Upper lobe of right lung (tissue), 1 donor: Measurements from ENCODE around the gene ZC3H13. TPM values are rescaled to one million over a fixed set of nuclear protein-coding genes. Genes with fewer than 3 reads are reported as not detected.
A peak's percentile ranks its signal among the peaks of the same experiment; 100 is the strongest.

Experiments
- ATAC-seq: fragments of 200-7000 bp; cut with Tn5 transposase; one replicate; pipeline ENCODE4 v1.9.1; 2020; ENCODE audit warnings: mild to moderate bottlenecking, moderate library complexity
- DNase-seq: peaks from one replicate; pipeline ENCODE4 v3.0.0-alpha.2; 2020
- H3K27ac ChIP-seq: fragments of 200-600 bp; one replicate; pipeline ENCODE4 v1.8.0; 2022
- H3K27me3 ChIP-seq: fragments of 200-600 bp; one replicate; pipeline ENCODE4 v1.8.0; 2022; ENCODE audit warnings: mild to moderate bottlenecking
- H3K36me3 ChIP-seq: fragments of 200-600 bp; one replicate; pipeline ENCODE4 v1.8.0; 2022
- H3K4me1 ChIP-seq: fragments of 200-600 bp; one replicate; pipeline ENCODE4 v1.8.0; 2022
- H3K4me3 ChIP-seq: fragments of 200-600 bp; one replicate; pipeline ENCODE4 v1.8.0; 2022; ENCODE audit warnings: mild to moderate bottlenecking
- H3K9me3 ChIP-seq: fragments of 200-600 bp; one replicate; pipeline ENCODE4 v1.8.0; 2022
- CTCF ChIP-seq: fragments of 200-600 bp; IDR thresholded peaks from one replicate; pipeline ENCODE4 v1.8.0; 2022; ENCODE audit warnings: antibody characterized with exemption
- intact Hi-C: fragments of 100-400 bp; cut with DNase I; formaldehyde crosslinking; loops from one replicate; pipeline ENCODE4 v1.11.0; 2022
- total RNA-seq: library from RNA; stranded (reverse); fragmentation: NEBNext Ultra II Directional; extraction: Animal tissue kit (Norgen Biotek cat#: 25700); gene quantifications from one replicate; pipeline ENCODE4 v1.2.1, GENCODE V29; 2021
- donor health status: DM: no; HTN: yes; CAD: no; lungs with severe emphysema.

Gene ZC3H13
- total RNA-seq, 1 donor from 2014 or later: 49.2 TPM

DNA sequence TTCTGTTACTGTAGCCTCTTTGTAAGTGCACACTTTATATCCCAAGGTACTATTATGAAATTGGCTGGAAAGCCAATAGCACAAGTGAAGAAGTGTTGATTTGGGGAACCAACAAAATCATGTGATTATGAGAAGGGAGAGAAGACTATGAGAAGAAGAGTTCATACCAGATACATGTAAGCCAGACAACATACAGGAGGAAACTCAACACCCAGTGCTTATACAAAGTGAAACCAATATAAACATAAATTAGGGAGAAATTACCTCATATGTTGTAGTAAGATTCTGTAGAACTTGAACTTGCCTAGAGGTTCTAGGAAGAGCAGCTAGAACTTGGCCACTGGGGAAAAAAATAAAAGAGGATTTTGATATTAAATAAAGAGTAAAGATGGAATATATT, 34.9 kb upstream of the ZC3H13 start:
- ATAC-seq: peak; percentile 82
- TF ChIP-seq CTCF: no peak

GRCh38 chr13:46086985-46087384, 34.4 kb upstream of the ZC3H13 start:
- ATAC-seq (no peak), DNase-seq (no peak)
- Histone ChIP-seq H3K4me3 (no peak overlapping the region), H3K9me3 (no peaks in the 10 kb centered on the region), H3K4me1 (no peaks in the 10 kb centered on the region), H3K27ac (no peak overlapping the region), H3K27me3 (no peaks in the 10 kb centered on the region), H3K36me3 (no peaks in the 10 kb centered on the region)
- intact Hi-C loops: no loop called here
- TF ChIP-seq CTCF: no peak

More for the DNA sequence above, 34.9 kb upstream of the ZC3H13 start:
- Histone ChIP-seq H3K27me3 (no peaks in the 10 kb centered on the region), H3K4me1 (no peaks in the 10 kb centered on the region), H3K4me3 (no peak overlapping the region), H3K9me3 (no peaks in the 10 kb centered on the region), H3K27ac (no peak overlapping the region), H3K36me3 (no peaks in the 10 kb centered on the region)
- DNase-seq: no peak
- intact Hi-C loops: no loop called here

DNA sequence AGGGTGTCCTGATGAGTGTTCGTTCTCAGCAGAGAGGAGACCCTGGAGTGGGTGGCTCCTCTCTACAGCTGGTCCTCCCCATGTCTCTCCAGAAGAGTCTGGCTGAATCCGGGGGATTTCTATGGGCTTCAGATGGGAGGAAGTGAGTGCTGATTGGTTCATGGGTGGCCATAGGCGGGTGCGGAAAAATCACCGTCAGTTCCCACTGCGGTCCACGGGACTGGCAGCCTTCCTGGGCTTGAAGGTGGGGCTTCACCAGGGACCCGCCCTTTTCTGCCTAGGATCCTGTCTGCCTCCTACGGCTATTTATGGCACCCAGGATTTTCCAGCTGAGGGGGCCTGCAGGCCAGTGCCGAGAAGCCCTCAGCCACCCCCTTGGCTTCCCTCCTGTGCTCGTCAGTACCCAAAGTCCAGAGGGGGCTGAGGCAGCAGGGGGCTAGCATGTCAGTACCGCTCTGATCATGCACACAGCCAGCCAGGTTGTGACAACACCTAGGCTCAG, 33.9 kb upstream of the ZC3H13 start:
- no peaks in the 10 kb centered on the region for H3K27me3 ChIP-seq
- no peaks in the 10 kb centered on the region for H3K4me1 ChIP-seq
- no peak for DNase-seq
- TF ChIP-seq CTCF: no peak
- no peak overlapping the region for H3K27ac ChIP-seq
- H3K9me3 ChIP-seq: no peaks in the 10 kb centered on the region
- no peaks in the 10 kb centered on the region for H3K36me3 ChIP-seq
- ATAC-seq: no peak
- no peak overlapping the region for H3K4me3 ChIP-seq
- intact Hi-C loops: no loop called here

DNA sequence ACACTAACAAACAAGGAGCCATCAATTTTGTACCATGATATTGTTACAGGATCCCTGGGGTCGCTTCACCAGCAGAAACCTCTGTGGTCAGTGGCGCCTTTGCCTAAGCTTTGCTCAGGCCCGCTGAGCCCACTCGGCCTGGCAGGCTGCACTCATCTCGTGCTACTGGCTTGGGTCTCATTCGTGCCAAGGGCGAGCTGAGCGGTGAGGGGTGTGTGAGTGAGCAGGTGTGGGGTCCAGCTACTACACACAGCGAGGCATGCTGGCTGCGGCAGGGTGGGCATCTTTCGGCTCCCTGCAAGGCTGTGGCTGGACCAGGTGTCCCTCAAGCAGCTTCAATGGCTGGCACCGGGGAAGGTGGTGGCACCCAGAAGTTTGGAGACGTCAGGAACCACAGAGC, 33.2 kb upstream of the ZC3H13 start:
- Histone ChIP-seq H3K4me3 (no peak overlapping the region), H3K4me1 (no peaks in the 10 kb centered on the region), H3K36me3 (no peaks in the 10 kb centered on the region), H3K9me3 (no peaks in the 10 kb centered on the region), H3K27me3 (no peaks in the 10 kb centered on the region), H3K27ac (no peak overlapping the region)
- DNase-seq (no peak), ATAC-seq (no peak)
- TF ChIP-seq CTCF: no peak
- intact Hi-C loops: no loop called here

- no peaks in the 10 kb centered on the region for H3K36me3 ChIP-seq
- intact Hi-C loops: no loop called here
- H3K27me3 ChIP-seq: no peaks in the 10 kb centered on the region
- no peak for DNase-seq
- H3K27ac ChIP-seq: no peak overlapping the region
- ATAC-seq: no peak
- H3K4me1 ChIP-seq: no peaks in the 10 kb centered on the region
- no peak overlapping the region for H3K4me3 ChIP-seq
- H3K9me3 ChIP-seq: no peaks in the 10 kb centered on the region
- no peak for TF ChIP-seq CTCF
Measured at GRCh38 chr13:46082324-46082723, 29.8 kb upstream of the ZC3H13 start.

DNA sequence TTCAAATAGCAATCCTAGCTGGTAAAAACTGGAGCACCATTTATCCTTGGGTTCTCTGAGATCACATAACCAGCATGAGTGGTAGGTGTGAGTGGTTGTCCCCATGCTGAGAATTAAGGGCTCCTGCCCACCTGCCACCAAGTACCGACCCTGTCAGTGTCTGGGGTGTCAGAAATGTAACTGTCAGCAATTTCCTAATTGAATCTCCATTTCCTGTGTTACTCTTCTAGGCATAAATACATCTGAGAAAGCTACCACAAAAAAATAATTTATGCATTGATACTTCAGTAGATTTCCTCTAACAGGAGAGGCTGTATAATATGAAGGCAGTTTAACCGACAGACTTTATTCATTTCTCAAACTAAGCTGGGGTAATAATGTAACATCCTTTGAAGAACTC, 27.2 kb upstream of the ZC3H13 start:
- Histone ChIP-seq H3K36me3 (no peaks in the 10 kb centered on the region), H3K9me3 (no peaks in the 10 kb centered on the region), H3K27ac (no peak overlapping the region), H3K4me3 (no peak overlapping the region), H3K4me1 (no peaks in the 10 kb centered on the region), H3K27me3 (no peaks in the 10 kb centered on the region)
- no peak for DNase-seq
- no peak for ATAC-seq
- intact Hi-C loops: no loop called here
- no peak for TF ChIP-seq CTCF
